H1 (cell line): ENCODE data around the gene FOXF2. TPM values are rescaled to one million over a fixed set of nuclear protein-coding genes. Genes with fewer than 3 reads are reported as not detected.

Source experiments
- CTCF ChIA-PET: fragments of 300-600 bp; sonication (Branson Sonifier 250); formaldehyde crosslinking; loops from one replicate; lab custom pipeline; 2021; ENCODE audit not compliant: partially characterized antibody; lab: Charles Lee
- POLR2A ChIA-PET: fragments of 300-600 bp; sonication (Branson Sonifier 250); formaldehyde crosslinking; loops from one replicate; lab custom pipeline; 2021; ENCODE audit warnings: inconsistent platforms; ENCODE audit not compliant: partially characterized antibody; lab: Charles Lee
- DNase-seq, 2 experiments: peaks; one replicate each; pipeline versions ENCODE4 v3.0.0 to v3.0.0-alpha.2; 2010 to 2022; ENCODE audit warnings: low spot score in 2 of 2, low read depth in 1 of 2, mixed read lengths in 1 of 2
- FAIRE-seq: peaks from 2 replicates; lab custom pipeline; 2011; peaks lifted over from hg19 to GRCh38; lab: Jason Lieb, UNC
- H2AFZ ChIP-seq: 2 replicates; pipeline ENCODE4 v1.8.1; 2012; ENCODE audit warnings: low read length, inconsistent platforms
- H2AK5ac ChIP-seq: 2 replicates; pipeline ENCODE4 v1.6.1; 2013; ENCODE audit warnings: low read depth, low read length
- H2BK120ac ChIP-seq: replicated peaks from 2 replicates; pipeline ENCODE3; 2013; ENCODE audit warnings: low read depth, low read length, inconsistent platforms
- H2BK12ac ChIP-seq: 2 replicates; pipeline ENCODE4 v1.6.1; 2013; ENCODE audit warnings: low read depth, low read length
- H2BK15ac ChIP-seq: 2 replicates; pipeline ENCODE4 v1.6.1; 2013; ENCODE audit warnings: low read length
- H2BK20ac ChIP-seq: 2 replicates; pipeline ENCODE4 v1.6.1; 2013; ENCODE audit warnings: low read length
- H2BK5ac ChIP-seq: 2 replicates; pipeline ENCODE4 v1.6.1; 2013; ENCODE audit warnings: low read depth, low read length
- H3K14ac ChIP-seq: 2 replicates; pipeline ENCODE4 v1.6.1; 2013; ENCODE audit warnings: inconsistent platforms; ENCODE audit not compliant: insufficient read length
- H3K18ac ChIP-seq: 2 replicates; pipeline ENCODE4 v1.6.1; 2013; ENCODE audit warnings: low read length; ENCODE audit errors: extremely low read depth
- H3K23ac ChIP-seq: 2 replicates; pipeline ENCODE4 v1.6.1; 2013; ENCODE audit warnings: inconsistent platforms; ENCODE audit not compliant: insufficient read length
- H3K23me2 ChIP-seq: 2 replicates; pipeline ENCODE4 v1.6.1; 2013; ENCODE audit warnings: low read depth, low read length
- H3K27ac ChIP-seq: 2 replicates; pipeline ENCODE4 v1.6.1; 2011; ENCODE audit warnings: low read depth, low read length, inconsistent platforms
- H3K27me3 ChIP-seq, 4 experiments: replicated peaks in 1 of 4; 1 replicate in 1 of 4; 2 replicates in 3 of 4; pipeline versions ENCODE4 v1.6.1 to v1.8.1; 2011 to 2013; ENCODE audit warnings: low read length in 3 of 4, mild to moderate bottlenecking in 3 of 4, inconsistent platforms in 2 of 4, mixed read lengths in 2 of 4, moderate library complexity in 1 of 4; ENCODE audit not compliant: control insufficient read depth in 3 of 4, insufficient read depth in 3 of 4; ENCODE audit errors: extremely low read depth in 1 of 4
- H3K36me3 ChIP-seq, 4 experiments: 2 replicates each; pipeline versions ENCODE4 v1.6.1 to v1.8.1; 2011 to 2013; ENCODE audit warnings: mild to moderate bottlenecking in 4 of 4, low read length in 3 of 4, moderate library complexity in 2 of 4, control low read depth in 1 of 4, inconsistent platforms in 1 of 4; ENCODE audit not compliant: insufficient read depth in 4 of 4, control insufficient read depth in 2 of 4
- H3K4ac ChIP-seq: replicated peaks from 2 replicates; pipeline ENCODE3; 2013; ENCODE audit warnings: low read length, low read depth, mixed read lengths, inconsistent platforms; ENCODE audit not compliant: insufficient read length
- H3K4me1 ChIP-seq, 4 experiments: replicated peaks in 1 of 4; 1 replicate in 1 of 4; 2 replicates in 3 of 4; pipeline versions ENCODE4 v1.6.1 to v1.8.1; 2011 to 2013; ENCODE audit warnings: low read length in 3 of 4, inconsistent platforms in 2 of 4, mixed read lengths in 1 of 4; ENCODE audit not compliant: insufficient read depth in 4 of 4, control insufficient read depth in 3 of 4
- H3K4me2 ChIP-seq, 2 experiments: 2 replicates each; pipeline versions ENCODE4 v1.6.1 to v1.8.1; 2011 to 2013; ENCODE audit warnings: low read depth in 2 of 2, low read length in 2 of 2, control low read depth in 1 of 2, inconsistent platforms in 1 of 2, mild to moderate bottlenecking in 1 of 2; ENCODE audit not compliant: insufficient read depth in 1 of 2
- H3K4me3 ChIP-seq, 4 experiments: fragments of 200-600, 300-600 bp in 1 of 4; sonication (generic), shearing (Covaris generic), sonication (Bioruptor Twin) in 1 of 4; 2 replicates each; pipeline versions ENCODE4 v1.5.1 to v1.8.1; 2011 to 2016; ENCODE audit warnings: low read length in 4 of 4, low read depth in 3 of 4, control low read depth in 2 of 4, inconsistent platforms in 2 of 4, mild to moderate bottlenecking in 2 of 4, mixed read lengths in 1 of 4, moderate library complexity in 1 of 4; ENCODE audit not compliant: insufficient read depth in 2 of 4; ENCODE audit errors: extremely low read depth in 1 of 4
- H3K56ac ChIP-seq: replicated peaks from 2 replicates; pipeline ENCODE3; 2013; ENCODE audit warnings: low read depth, mild to moderate bottlenecking, mixed read lengths, low read length, inconsistent platforms; ENCODE audit not compliant: insufficient read length
- H3K79me1 ChIP-seq: 2 replicates; pipeline ENCODE4 v1.6.1; 2013; ENCODE audit warnings: low read depth, low read length, control low read depth
- H3K79me2 ChIP-seq, 2 experiments: 2 replicates each; pipeline versions ENCODE4 v1.6.1 to v1.8.1; 2012 to 2013; ENCODE audit warnings: low read length in 2 of 2, mild to moderate bottlenecking in 2 of 2, inconsistent platforms in 1 of 2; ENCODE audit not compliant: insufficient read depth in 2 of 2, control insufficient read depth in 1 of 2
- H3K9ac ChIP-seq, 4 experiments: replicated peaks in 1 of 4; 1 replicate in 1 of 4; 2 replicates in 3 of 4; pipeline versions ENCODE4 v1.6.1 to v1.8.1; 2011 to 2013; ENCODE audit warnings: low read depth in 3 of 4, low read length in 3 of 4, control low read depth in 2 of 4, mild to moderate bottlenecking in 2 of 4, moderate library complexity in 2 of 4, inconsistent platforms in 1 of 4; ENCODE audit errors: extremely low read depth in 1 of 4
- H3K9me3 ChIP-seq, 2 experiments: 2 replicates each; pipeline versions ENCODE4 v1.6.1 to v1.8.1; 2012 to 2013; ENCODE audit warnings: mild to moderate bottlenecking in 2 of 2, moderate library complexity in 2 of 2, control low read depth in 1 of 2, inconsistent platforms in 1 of 2, low read depth in 1 of 2, low read length in 1 of 2, mixed read lengths in 1 of 2; ENCODE audit not compliant: insufficient read depth in 2 of 2
- H4K20me1 ChIP-seq, 2 experiments: replicated peaks in 1 of 2; 2 replicates each; pipeline versions ENCODE3 to v1.8.1; 2011 to 2013; ENCODE audit warnings: inconsistent platforms in 2 of 2, low read length in 2 of 2, mild to moderate bottlenecking in 1 of 2; ENCODE audit not compliant: insufficient read depth in 2 of 2, control insufficient read depth in 1 of 2
- H4K5ac ChIP-seq: 2 replicates; pipeline ENCODE4 v1.6.1; 2013; ENCODE audit warnings: low read length, low read depth, mixed read lengths, inconsistent platforms; ENCODE audit not compliant: insufficient read length
- H4K8ac ChIP-seq: 2 replicates; pipeline ENCODE4 v1.8.0; 2013; ENCODE audit warnings: mild to moderate bottlenecking, moderate library complexity, low read length, inconsistent platforms; ENCODE audit not compliant: insufficient read depth; ENCODE audit errors: extremely low read depth
- H4K91ac ChIP-seq: replicated peaks from 2 replicates; pipeline ENCODE3; 2013; ENCODE audit warnings: low read length, mixed read lengths, inconsistent platforms; ENCODE audit not compliant: insufficient read length
- BRCA1 ChIP-seq: IDR thresholded peaks from 2 replicates; pipeline ENCODE4 v1.6.1; 2012; ENCODE audit warnings: low read depth, low read length, improper control_type of control experiment
- CTBP2 ChIP-seq: IDR thresholded peaks from 2 replicates; pipeline ENCODE4 v1.7.0; 2011; ENCODE audit warnings: borderline replicate concordance, mild to moderate bottlenecking, moderate library complexity, mixed read lengths, low read length; ENCODE audit not compliant: insufficient read depth, insufficient read length
- EGR1 ChIP-seq: IDR thresholded peaks from 2 replicates; pipeline ENCODE4 v1.6.1; 2011; ENCODE audit warnings: low read depth, low read length, borderline replicate concordance
- FOSL1 ChIP-seq: IDR thresholded peaks from 2 replicates; pipeline ENCODE4 v1.6.1; 2011; ENCODE audit warnings: mild to moderate bottlenecking, low read depth, low read length, moderate library complexity; ENCODE audit not compliant: insufficient read depth
- GABPA ChIP-seq: IDR thresholded peaks from 2 replicates; pipeline ENCODE4 v1.6.1; 2011; ENCODE audit warnings: mild to moderate bottlenecking, low read length, moderate library complexity, borderline replicate concordance; ENCODE audit not compliant: insufficient read depth
- HDAC6 ChIP-seq: IDR thresholded peaks from one replicate; pipeline ENCODE4 v1.7.1; 2012; ENCODE audit warnings: low read depth, mild to moderate bottlenecking, inconsistent platforms, low read length, moderate library complexity
- KDM5A ChIP-seq: fragments of 200-600 bp; IDR thresholded peaks from 2 replicates; pipeline ENCODE4 v1.7.1; 2012; ENCODE audit warnings: mild to moderate bottlenecking, low read length, inconsistent platforms, mixed read lengths
- MAFK ChIP-seq: IDR thresholded peaks from 2 replicates; pipeline ENCODE4 v1.6.1; 2012; ENCODE audit warnings: low read depth, mild to moderate bottlenecking, improper control_type of control experiment, low read length
- SIX5 ChIP-seq: IDR thresholded peaks from 2 replicates; pipeline ENCODE4 v1.6.1; 2011; ENCODE audit warnings: mild to moderate bottlenecking, low read depth, low read length
- WGBS, 2 experiments: shearing (Covaris generic) in 1 of 2; methylation state at CpG; one replicate each; pipeline versions ENCODE4 v1.1.6 to v1.1.7; 2013 to 2015; ENCODE audit warnings: low lambda C conversion rate in 2 of 2, mixed read lengths in 2 of 2, inconsistent platforms in 1 of 2, low coverage in 1 of 2, missing lambda C conversion rate in 1 of 2; ENCODE audit not compliant: insufficient replicate concordance in 2 of 2, insufficient coverage in 1 of 2, insufficient read length in 1 of 2; ENCODE audit errors: extremely low coverage in 1 of 2, missing lambda C conversion rate in 1 of 2; 5-methylcytosine and 5-hydroxymethylcytosine counted together
- polyA plus RNA-seq, 7 experiments: library from polyadenylated mRNA; depleted of rRNA in 3 of 7; stranded (reverse) in 5 of 7; unstranded in 2 of 7; fragments of >200 nt in 5 of 7; fragments of 200-250 nt in 2 of 7; gene quantifications; 1 replicate in 5 of 7; 2 replicates in 1 of 7; 4 replicates in 1 of 7; pipeline versions ENCODE4 v1.2.1 to v1.2.3, GENCODE V29; 2011 to 2013; ENCODE audit warnings: missing spikeins in 2 of 7, mixed read lengths in 2 of 7
- total RNA-seq: library from RNA; stranded (reverse); fragmentation: NEBNext Ultra II Directional; extraction: Animal tissue kit (Norgen Biotek cat#: 25700); gene quantifications from 2 replicates; pipeline ENCODE4 v1.2.1, GENCODE V29; 2021
- TF ChIP-seq, protein P1 (sequence below): IDR thresholded peaks from 2 replicates; pipeline ENCODE4 v1.6.1; 2012; ENCODE audit warnings: low read length, inconsistent platforms
- TF ChIP-seq, protein P2 (sequence below): IDR thresholded peaks from 2 replicates; pipeline ENCODE4 v1.6.1; 2012; ENCODE audit warnings: inconsistent platforms

FOXF2 gene
- total and polyA plus RNA-seq, 2 of the 8 experiments (the other 6 are each of a cell fraction or from before 2014, with no cell fraction given), result 0.05 TPM; not detected in 1

DNA sequence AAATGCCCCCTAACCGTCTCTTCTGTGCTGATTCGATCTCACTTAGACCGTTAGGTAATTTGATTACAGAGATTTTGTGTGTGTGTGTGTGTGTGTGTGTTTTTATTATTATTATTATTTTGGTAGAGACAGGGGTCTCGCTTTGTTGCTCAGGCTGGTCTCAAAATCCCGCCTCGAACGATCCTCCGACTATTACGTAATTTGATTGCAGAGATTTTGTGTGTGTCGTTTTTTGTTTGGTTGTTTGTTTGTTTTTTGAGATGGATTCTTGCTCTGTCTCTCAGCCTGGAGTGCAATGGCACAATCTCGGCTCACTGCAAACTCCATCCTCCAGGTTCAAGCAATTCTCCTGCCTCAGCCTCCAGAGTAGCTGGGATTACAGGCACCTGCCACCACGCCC lies 28.3 kb downstream of the FOXF2 start:
- TF ChIP-seq SIX5, result no peak
- TF ChIP-seq, protein P1, sequence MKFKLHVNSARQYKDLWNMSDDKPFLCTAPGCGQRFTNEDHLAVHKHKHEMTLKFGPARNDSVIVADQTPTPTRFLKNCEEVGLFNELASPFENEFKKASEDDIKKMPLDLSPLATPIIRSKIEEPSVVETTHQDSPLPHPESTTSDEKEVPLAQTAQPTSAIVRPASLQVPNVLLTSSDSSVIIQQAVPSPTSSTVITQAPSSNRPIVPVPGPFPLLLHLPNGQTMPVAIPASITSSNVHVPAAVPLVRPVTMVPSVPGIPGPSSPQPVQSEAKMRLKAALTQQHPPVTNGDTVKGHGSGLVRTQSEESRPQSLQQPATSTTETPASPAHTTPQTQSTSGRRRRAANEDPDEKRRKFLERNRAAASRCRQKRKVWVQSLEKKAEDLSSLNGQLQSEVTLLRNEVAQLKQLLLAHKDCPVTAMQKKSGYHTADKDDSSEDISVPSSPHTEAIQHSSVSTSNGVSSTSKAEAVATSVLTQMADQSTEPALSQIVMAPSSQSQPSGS, result no peak
- no peak for TF ChIP-seq CTBP2
- no peak for TF ChIP-seq EGR1
- no peak for TF ChIP-seq MAFK
- TF ChIP-seq FOSL1, result no peak
- no peak for TF ChIP-seq HDAC6
- no peak for TF ChIP-seq BRCA1
- TF ChIP-seq, protein P2, sequence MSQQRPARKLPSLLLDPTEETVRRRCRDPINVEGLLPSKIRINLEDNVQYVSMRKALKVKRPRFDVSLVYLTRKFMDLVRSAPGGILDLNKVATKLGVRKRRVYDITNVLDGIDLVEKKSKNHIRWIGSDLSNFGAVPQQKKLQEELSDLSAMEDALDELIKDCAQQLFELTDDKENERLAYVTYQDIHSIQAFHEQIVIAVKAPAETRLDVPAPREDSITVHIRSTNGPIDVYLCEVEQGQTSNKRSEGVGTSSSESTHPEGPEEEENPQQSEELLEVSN, result no peak
- TF ChIP-seq GABPA, result no peak
- no peak for TF ChIP-seq KDM5A
- Histone ChIP-seq H3K14ac (no peak overlapping the region), H3K56ac (no peak overlapping the region), H4K5ac (no peak overlapping the region), H3K9me3 (peaks cover 2 to 5% of the 10 kb centered on the region in 2 experiments; a peak in 1 of 4 replicates), H2BK120ac (no peak overlapping the region), H2BK15ac (no peak overlapping the region), H3K4ac (no peak overlapping the region), H4K91ac (no peak overlapping the region), H3K79me2 (no peaks in the 10 kb centered on the region), H2BK12ac (no peak overlapping the region), H3K36me3 (no peaks in the 10 kb centered on the region), H4K8ac (no peak overlapping the region), H3K23ac (no peak overlapping the region), H3K23me2 (no peaks in the 10 kb centered on the region), H4K20me1 (no peaks in the 10 kb centered on the region), H2AFZ (no peak overlapping the region), H3K4me1 (peaks cover 0 to 6% (median 0%) of the 10 kb centered on the region in 4 experiments; a peak in 1 of 7 replicates), H3K9ac (no peak overlapping the region), H3K4me2 (no peak overlapping the region), H3K27ac (no peak overlapping the region), H2BK5ac (no peak overlapping the region), H3K27me3 (no peaks in the 10 kb centered on the region), H3K4me3 (no peak overlapping the region), H3K79me1 (no peaks in the 10 kb centered on the region), H2AK5ac (no peak overlapping the region), H3K18ac (no peak overlapping the region; the same call in 1 of the 2 replicates), H2BK20ac (no peak overlapping the region)
- POLR2A ChIA-PET, result no interaction called here
- WGBS, 2 experiments, result 93% methylated on average over 12 of the region's 12 CpGs; no CpG with 5 or more reads in 1 of the 2 experiments
- FAIRE-seq (no peak), DNase-seq (no peak)
- CTCF ChIA-PET, result no interaction called here
